Measurements from ENCODE around the gene GPR35. TPM values are rescaled to one million over a fixed set of nuclear protein-coding genes. Genes with fewer than 3 reads are reported as not detected.

GPR35 gene
- total and polyA plus RNA-seq, 10 of the 15 experiments (the other 5 are each of a cell fraction or from before 2014, with no cell fraction given): 0.14 to 1.6 (median 0.75) TPM; not detected in 3

DNA sequence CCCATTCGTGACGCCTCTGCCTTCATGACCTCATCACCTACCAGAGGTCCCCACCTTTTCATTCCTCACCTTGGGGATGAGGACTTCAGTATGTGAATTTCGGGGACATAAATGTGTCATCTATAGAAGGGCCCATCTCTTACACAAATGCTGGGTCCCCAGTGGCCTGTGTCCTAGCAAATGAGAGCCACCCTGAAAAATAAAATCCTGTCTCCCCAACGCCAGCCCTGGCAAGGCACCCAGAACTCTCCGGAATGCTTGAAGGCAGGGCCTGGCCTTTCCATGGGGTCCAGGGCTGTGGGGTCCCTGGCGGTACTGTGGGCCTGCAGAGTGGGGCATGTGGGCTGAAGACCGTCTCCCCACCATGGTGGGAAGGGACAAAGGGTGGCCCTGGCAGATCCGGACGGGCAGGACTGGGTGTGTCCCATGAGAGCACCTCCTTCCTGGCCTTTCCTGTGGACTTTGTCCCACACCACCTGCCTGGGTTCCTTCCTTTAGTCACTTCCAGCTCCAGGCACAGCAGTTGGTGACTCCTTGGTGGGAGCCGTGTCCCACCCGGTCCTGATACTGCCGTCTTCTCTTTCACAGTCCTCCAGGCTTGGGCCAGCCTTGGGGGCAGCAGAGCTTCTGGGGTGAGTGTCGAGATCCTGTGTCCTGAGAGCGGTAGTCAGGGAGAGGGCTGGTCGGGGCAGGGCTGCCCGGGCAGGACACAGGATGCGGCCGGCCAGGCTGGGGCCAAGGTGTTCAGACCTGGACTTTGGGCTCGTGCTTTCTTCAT lies 20.2 kb upstream of the GPR35 start:
- BruUV-seq (replicated peaks): no TSS peak
- Histone ChIP-seq H3K9ac (ENCODE audit: control insufficient read depth, insufficient read depth, low read length) (no peak overlapping the region), H3K4me3 (no peak overlapping the region), H4K20me1 (ENCODE audit: control insufficient read depth, insufficient read depth) (no peaks in the 10 kb centered on the region), H3K4me1 (ENCODE audit: control insufficient read depth, insufficient read depth, low read length) (no peaks in the 10 kb centered on the region), H3K36me3 (ENCODE audit: control insufficient read depth in 2 of 2, insufficient read depth in 2 of 2, low read length in 1 of 2) (peaks cover 0 to 2% of the 10 kb centered on the region in 2 experiments; a peak in 2 of 4 replicates), H3K27me3 (replicated peaks in 1 of 2; ENCODE audit: control insufficient read depth in 2 of 2, insufficient read depth in 2 of 2, low read length in 1 of 2) (no peaks in the 10 kb centered on the region), H3K79me2 (ENCODE audit: control insufficient read depth, insufficient read depth, low read length) (no peaks in the 10 kb centered on the region), H3K9me3 (replicated peaks; ENCODE audit: control insufficient read depth, insufficient read depth, low read length) (no peaks in the 10 kb centered on the region), H3K4me2 (ENCODE audit: control insufficient read depth, insufficient read depth) (no peak overlapping the region), H3K27ac (ENCODE audit: control insufficient read depth, insufficient read depth) (no peak overlapping the region), H2AFZ (ENCODE audit: control insufficient read depth, low read depth, low read length) (no peak overlapping the region)
- ChIA-PET RAD21 (ENCODE audit: unreplicated experiment) (no interaction called here), CTCF (no interaction called here), SMC1A (ENCODE audit: uncharacterized antibody, unreplicated experiment) (interaction anchor here (0.6 kb wide), 1 partner anchor 1909 kb away, joined by 3 read pairs; no protein-coding TSS in a partner anchor), POLR2A (no interaction called here)
- ATAC-seq: no peak
- no peak for DNase-seq (ENCODE audit: low read depth, low spot score)
- 77% methylated on average over 18 of the region's 19 CpGs for WGBS (ENCODE audit: insufficient coverage, insufficient replicate concordance, low lambda C conversion rate, missing lambda C conversion rate)
- no peak for FAIRE-seq
- intact Hi-C loops (cut with micrococcal nuclease; ENCODE audit: unreplicated experiment) (no loop called here), in situ Hi-C loops (cut with MboI) (no loop called here)
- TF ChIP-seq, protein P1, sequence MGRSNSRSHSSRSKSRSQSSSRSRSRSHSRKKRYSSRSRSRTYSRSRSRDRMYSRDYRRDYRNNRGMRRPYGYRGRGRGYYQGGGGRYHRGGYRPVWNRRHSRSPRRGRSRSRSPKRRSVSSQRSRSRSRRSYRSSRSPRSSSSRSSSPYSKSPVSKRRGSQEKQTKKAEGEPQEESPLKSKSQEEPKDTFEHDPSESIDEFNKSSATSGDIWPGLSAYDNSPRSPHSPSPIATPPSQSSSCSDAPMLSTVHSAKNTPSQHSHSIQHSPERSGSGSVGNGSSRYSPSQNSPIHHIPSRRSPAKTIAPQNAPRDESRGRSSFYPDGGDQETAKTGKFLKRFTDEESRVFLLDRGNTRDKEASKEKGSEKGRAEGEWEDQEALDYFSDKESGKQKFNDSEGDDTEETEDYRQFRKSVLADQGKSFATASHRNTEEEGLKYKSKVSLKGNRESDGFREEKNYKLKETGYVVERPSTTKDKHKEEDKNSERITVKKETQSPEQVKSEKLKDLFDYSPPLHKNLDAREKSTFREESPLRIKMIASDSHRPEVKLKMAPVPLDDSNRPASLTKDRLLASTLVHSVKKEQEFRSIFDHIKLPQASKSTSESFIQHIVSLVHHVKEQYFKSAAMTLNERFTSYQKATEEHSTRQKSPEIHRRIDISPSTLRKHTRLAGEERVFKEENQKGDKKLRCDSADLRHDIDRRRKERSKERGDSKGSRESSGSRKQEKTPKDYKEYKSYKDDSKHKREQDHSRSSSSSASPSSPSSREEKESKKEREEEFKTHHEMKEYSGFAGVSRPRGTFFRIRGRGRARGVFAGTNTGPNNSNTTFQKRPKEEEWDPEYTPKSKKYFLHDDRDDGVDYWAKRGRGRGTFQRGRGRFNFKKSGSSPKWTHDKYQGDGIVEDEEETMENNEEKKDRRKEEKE (IDR thresholded peaks at IDR 0.05): no peak
- TF ChIP-seq CBX5 (IDR thresholded peaks at IDR 0.05; ENCODE audit: low read depth) (no peak), WRNIP1 (IDR thresholded peaks at IDR 0.05; ENCODE audit: borderline replicate concordance, low read depth, low read length) (no peak), EZH2 (IDR thresholded peaks at IDR 0.05; ENCODE audit: borderline replicate concordance, control insufficient read depth, low read depth, low read length) (no peak)
- TF ChIP-seq, protein P2, sequence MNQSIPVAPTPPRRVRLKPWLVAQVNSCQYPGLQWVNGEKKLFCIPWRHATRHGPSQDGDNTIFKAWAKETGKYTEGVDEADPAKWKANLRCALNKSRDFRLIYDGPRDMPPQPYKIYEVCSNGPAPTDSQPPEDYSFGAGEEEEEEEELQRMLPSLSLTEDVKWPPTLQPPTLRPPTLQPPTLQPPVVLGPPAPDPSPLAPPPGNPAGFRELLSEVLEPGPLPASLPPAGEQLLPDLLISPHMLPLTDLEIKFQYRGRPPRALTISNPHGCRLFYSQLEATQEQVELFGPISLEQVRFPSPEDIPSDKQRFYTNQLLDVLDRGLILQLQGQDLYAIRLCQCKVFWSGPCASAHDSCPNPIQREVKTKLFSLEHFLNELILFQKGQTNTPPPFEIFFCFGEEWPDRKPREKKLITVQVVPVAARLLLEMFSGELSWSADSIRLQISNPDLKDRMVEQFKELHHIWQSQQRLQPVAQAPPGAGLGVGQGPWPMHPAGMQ (IDR thresholded peaks at IDR 0.05; ENCODE audit: borderline replicate concordance): no peak

All from GM12878 (cell line).